GM12865 (cell line): ENCODE measurements around the gene PEX16.

Source experiments
- DNase-seq: peaks from one replicate; pipeline ENCODE4 v3.0.0; 2010; ENCODE audit warnings: low read depth
- H3K4me3 ChIP-seq: 2 replicates; pipeline ENCODE4 v1.5.1; 2011; ENCODE audit warnings: mild to moderate bottlenecking, low read depth, low read length, control low read depth
- TF ChIP-seq, protein P1 (sequence below): IDR thresholded peaks from 2 replicates; pipeline ENCODE4 v1.5.1; 2011; ENCODE audit warnings: low read length, control low read depth, low read depth, inconsistent platforms; ENCODE audit not compliant: insufficient read depth; ENCODE audit errors: missing control alignments

The PEX16 gene

DNA sequence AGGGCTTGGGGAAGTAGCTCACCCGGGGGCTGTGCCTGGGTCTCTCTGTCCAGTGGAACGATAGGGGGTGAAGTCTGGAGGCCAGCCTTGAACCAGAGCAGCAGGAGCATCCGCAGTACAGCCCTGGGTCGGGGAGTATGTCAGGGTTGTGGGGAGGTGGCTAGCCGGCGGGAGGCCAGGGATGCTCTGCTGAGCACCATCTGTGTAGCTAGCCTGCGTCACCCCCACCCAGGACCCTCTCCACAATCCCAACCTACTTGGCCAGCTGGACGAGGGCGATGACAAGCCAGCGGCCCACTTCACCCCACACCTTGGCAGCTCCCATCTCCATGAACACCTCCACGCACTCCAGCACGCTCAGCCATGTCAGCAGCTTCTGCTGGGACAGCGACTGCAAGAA, 2.2 kb downstream of the PEX16 start:
- TF ChIP-seq, protein P1, sequence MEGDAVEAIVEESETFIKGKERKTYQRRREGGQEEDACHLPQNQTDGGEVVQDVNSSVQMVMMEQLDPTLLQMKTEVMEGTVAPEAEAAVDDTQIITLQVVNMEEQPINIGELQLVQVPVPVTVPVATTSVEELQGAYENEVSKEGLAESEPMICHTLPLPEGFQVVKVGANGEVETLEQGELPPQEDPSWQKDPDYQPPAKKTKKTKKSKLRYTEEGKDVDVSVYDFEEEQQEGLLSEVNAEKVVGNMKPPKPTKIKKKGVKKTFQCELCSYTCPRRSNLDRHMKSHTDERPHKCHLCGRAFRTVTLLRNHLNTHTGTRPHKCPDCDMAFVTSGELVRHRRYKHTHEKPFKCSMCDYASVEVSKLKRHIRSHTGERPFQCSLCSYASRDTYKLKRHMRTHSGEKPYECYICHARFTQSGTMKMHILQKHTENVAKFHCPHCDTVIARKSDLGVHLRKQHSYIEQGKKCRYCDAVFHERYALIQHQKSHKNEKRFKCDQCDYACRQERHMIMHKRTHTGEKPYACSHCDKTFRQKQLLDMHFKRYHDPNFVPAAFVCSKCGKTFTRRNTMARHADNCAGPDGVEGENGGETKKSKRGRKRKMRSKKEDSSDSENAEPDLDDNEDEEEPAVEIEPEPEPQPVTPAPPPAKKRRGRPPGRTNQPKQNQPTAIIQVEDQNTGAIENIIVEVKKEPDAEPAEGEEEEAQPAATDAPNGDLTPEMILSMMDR: no peak
- no peak overlapping the region for H3K4me3 ChIP-seq
- DNase-seq: no peak

DNA sequence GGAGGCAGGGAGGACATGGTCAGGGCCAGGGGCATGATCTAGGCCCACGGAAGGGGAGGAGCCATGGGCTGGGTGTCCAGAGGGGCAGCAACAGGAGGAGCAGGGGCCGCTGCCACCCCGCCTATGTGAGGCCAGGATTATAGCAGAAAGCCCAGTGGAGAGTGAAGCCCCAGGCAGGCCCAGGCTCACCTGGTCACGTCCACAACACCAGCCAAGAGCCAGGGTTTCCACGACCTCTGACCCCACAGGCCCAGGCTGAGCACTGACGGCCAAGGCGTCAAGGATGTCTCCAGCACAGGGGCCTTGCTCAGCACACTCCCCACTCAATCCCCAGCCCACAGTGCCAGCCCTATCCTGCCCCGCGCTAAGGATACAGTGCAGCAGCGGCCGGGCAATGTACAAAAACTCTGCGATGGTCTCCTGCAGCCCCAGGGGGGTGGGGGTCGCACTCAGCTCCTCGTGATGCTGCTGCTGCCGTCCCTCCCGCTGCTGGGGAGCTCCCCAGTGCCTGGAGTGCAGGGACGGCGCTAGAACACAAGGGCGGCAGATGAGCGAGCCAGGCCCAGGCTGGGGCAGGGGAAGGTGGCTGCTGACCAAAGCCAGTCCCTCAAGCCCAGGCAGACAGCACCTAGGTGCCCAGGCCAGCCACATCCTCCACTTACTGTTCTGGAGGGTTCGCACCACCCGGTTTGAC, 3.6 kb downstream of the PEX16 start:
- no peak for DNase-seq
- H3K4me3 ChIP-seq: no peak overlapping the region
- TF ChIP-seq, protein P1: no peak

DNA sequence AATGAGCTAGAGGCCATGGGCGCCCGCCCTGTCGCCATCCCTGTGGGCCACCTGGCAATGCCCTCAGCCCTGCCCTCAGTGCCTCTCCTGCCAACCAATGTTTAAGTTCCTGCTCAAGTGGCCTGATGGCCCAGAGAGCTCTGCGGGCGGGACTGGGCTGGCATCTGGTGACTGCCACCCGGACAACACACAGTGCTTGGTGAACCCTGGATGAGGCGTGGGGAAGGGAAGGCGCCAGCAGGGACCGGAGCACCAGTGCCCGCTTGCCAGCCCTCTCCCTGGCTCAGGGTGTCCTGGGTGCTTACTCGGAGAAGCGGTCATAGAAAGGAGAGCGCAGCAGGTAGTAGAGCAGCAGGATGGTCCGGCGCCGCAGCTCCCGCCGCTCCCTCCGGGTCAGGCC, 4.2 kb downstream of the PEX16 start:
- TF ChIP-seq, protein P1: no peak
- no peak for DNase-seq
- H3K4me3 ChIP-seq: no peak overlapping the region

DNA sequence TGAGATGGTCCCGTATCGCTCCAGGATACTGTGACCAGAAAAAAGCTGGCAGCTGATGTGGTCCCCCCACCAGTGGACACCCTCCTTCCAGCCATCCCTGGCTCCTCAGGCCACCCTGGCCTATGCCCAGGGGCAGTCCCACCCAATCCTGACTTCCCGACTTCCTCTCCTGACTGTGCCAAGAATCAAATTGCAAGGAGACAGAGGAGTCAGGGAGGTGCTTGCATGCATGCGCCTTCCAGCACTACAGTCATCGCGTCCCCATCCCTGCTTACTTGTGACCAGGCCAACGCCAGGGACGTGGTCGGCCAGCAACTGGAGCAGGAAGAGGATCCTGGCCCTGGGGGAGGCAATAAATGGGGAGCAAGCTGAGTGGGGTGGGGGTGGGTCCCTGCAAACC, 7.1 kb downstream of the PEX16 start:
- no peak overlapping the region for H3K4me3 ChIP-seq
- DNase-seq: no peak
- TF ChIP-seq, protein P1: no peak

DNA sequence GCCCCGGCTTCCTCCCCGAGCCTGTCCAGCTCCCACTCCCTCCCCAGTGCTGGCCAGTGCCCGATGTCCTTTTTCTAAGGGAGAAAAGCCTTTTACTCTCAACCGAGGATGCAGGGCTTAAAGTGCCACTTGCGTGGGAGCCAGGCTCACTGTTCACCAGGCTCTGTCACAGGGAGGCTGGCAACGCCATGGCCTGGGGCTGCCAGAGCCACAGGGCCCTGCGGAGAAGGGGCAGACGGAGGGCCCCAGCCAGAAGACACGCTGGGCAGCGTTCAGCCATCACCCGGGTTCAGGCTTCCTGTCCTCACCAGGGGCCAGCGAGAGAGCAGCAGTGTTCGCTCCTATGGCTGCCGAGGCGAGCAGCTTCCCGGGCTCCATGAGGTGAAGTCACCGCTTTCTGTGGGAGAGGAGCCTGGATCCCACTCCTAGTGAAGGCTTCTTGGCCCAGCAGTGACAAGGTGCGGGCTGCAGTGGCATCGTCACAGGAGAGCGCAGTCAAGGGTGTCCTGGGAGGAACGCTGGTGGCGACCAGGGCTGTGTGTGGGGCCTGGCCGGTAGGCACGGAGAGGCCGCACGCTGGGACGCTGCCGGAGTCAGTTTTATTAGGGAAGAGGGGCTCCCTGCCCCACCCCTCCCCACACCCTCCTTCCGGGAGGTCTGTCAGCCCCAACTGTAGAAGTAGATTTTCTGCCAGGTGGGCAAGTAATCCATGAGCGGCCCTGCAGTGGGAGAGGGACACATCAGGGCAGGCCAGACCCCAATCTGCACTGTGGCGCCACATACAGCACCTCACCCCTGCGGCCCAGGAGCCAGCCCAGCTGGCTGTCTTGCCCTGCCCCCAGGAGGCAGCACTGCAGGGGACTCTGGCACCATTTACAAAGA, 7.8 kb downstream of the PEX16 start:
- TF ChIP-seq, protein P1: no peak
- no peak overlapping the region for H3K4me3 ChIP-seq
- DNase-seq: no peak

DNA sequence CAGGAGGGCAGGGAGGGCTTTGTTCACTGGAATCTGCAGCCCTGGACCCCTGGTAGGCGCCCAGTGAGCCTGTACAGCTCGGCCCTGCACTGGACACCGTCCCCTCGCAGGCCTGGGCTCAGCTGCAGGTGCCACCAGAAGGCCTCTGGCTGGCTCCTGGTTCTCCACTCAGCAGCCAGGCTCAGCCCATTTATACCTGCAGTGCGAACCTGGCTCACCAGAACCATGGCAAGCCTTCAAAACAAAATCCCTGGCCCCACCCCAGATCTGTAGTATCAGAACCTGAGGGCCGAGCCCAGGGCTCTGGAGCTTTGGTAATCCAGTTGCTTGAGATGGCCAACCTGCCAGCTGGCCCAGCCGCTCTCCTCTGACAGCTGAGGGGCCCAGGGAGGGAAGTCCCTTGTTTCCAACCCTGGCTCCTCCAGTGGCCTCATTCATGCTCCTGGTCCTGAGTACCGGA, 9.7 kb downstream of the PEX16 start:
- DNase-seq: no peak
- H3K4me3 ChIP-seq: no peak overlapping the region
- TF ChIP-seq, protein P1: no peak
